GM18861 (cell line): ENCODE results near the gene ETV6.
"Not testable (repeated sequence)": the region's sequence is repeated elsewhere in the genome, so short reads cannot be mapped to it uniquely, and the experiment has no call there.

Source experiments
- ATAC-seq: cut with Tn5 transposase; IDR thresholded peaks from one replicate; pipeline ENCODE4 v1.9.1; 2021; ENCODE audit not compliant: unreplicated experiment

Gene ETV6

DNA sequence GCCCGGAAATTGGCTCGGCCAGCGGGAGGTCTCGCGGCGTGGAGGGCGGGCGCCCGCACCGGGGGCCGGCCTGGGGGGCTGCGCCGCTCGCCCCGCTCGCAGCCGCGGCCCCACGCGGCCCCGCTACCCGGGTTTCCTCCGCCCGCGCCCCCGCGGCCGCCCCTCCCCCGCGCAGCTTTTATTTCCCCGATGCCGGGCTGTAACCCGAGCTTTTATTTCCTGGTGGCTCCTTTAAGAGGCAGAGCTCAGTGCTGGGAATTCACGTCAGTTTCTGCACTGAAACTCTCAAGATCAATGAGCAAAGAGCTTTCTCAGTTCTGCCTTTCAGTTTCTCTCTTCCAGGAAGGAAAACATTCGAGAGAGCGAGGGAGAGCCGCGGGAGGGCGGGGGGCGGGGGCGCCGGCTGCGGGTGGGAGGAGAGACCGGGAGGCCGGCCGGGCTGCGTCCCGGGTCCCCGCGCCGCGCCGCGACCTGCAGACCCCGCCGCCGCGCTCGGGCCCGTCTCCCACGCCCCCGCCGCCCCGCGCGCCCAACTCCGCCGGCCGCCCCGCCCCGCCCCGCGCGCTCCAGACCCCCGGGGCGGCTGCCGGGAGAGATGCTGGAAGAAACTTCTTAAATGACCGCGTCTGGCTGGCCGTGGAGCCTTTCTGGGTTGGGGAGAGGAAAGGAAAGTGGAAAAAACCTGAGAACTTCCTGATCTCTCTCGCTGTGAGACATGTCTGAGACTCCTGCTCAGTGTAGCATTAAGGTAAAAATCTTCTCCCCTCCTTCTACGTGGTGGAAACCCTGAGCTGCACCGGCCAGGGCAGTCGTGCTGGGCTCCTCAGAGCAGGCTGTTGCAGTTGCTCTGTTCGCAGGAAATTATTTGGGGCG, at the start of gene ETV6:
ETV6 (plus strand) TSS at position 262 of the 873 bp plus-strand sequence; CDS start at position 716, 454 bp downstream.
- ATAC-seq, result peak; percentile 37

DNA sequence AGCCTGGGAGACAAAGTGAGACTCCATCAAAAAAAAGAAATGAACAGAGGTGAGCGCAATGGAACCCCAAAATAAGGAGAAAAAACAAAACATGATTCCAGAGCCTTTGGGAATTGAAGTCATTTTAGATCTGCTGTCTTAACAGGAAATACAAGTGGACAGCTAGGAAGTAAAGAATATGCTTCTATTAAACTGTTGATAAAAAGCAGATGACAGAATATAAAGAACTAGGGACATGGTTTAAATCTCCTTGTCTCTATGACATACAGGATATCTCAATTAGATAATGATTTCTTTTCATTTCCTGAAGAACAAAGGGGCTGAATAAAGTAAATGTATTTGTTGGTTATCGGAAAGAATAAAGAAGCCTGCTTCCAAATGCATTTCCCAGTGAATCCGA, 49.3 kb upstream of the ETV6 start:
- no peak for ATAC-seq

DNA sequence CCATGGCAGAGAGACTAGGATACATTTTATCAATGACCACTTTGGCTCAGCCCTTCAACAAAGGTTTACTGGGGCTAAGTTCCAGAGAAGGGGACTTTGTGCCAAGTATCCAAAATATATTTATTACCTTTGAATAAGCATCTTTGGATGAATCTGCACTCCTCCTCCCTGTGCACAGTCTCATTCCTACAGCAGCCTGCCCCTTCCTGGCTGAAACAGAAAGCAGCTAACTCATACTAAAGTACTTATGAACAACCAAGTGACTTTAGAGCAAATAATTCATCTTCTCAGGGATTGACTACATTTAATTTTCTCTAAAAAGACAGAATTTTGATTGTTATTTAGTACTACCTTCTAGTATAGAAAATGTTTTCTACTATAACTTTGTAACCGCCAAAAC, 47.8 kb upstream of the ETV6 start:
- ATAC-seq, result no peak

DNA sequence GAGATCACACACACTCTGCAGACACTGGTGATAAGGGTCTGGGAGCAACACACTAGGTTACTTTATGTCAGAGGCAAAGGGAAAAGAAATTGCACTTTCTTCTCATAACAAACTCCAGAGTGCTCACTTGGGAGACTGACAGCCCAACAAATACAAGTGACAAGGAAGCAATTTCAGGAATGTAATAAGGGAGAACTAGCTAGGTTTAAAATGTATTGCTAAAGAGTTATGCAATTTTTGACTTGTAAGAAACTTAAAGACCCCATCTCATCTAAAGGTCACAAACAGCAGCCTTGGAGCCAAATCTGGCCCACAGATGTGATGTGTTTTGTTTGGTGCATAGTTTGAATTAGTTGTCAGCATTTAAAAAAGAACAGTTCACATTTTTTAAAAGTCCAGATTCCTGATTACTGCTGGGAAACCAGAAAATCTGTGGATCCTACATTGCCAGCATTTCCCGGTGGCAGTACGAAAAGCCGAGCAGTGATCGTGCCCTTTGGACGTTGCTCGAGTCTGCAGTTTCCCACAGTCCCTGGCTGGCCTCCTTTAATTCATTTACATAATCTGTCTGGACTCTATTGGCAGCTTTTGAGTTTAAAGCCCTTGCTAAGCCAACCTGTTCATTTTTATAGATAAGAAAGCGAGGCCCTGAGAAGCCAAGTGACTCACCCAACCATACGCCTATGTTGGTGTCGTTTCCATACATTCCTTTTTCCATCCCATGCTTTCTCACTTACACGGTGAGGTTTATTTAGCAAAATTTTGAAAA, 42.0 kb upstream of the ETV6 start:
- ATAC-seq, result no peak

DNA sequence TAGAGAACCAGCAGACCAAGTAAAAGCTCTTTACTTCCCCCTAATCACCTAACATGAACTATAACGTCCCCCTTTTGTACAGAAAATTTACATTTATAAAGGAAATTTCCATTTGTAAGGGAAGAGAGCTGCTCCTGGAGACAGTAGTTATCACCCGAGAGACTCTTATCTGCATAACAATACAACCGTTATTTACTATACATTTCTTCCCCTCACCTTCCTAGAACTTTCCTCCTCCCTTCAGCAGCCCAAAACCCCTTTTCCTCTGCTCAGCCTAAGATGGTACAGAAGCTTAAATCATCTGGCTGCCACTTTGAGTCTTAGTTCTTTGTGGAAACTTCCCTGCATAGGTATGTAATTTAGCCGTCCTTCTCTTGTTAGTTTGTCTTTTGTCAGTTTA, 40.4 kb upstream of the ETV6 start:
- ATAC-seq, result no peak

DNA sequence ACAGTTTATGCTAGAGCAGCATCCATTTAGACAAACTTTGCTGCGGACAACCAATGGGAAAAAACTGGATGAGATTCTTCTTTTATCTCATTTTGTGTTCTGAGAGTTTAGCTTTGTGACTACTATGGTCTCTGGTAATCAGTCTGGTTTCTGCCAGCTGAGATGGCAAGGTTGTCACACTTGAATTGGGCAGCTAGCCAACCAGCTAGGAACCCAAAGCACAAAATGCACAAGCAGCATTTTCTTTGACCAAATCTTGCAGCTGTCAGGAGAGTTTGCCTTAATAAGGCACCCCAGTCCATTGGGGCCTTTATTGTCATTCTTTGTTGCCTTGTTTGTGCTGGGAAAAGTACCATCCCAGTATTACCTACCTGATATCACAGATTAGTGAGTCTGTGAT, 34.0 kb upstream of the ETV6 start:
- no peak for ATAC-seq

DNA sequence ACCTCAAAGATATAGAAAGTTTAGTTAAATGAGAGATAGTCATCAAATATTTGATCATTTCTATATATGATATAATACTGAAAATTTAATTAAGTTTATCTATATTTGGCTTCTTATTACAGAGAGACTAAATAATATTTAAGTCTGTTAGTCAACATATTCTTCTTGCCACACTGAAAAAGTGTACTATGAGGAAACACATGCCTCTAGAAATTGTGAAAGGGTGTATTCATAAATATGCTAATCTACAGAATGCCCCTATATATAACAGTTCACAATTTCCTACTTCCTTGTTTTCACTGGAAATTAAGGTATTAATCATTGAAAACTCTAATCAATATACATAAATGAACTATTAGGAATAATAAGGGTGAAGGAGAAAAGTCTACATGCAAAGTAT, 31.4 kb upstream of the ETV6 start:
- ATAC-seq, result no peak

DNA sequence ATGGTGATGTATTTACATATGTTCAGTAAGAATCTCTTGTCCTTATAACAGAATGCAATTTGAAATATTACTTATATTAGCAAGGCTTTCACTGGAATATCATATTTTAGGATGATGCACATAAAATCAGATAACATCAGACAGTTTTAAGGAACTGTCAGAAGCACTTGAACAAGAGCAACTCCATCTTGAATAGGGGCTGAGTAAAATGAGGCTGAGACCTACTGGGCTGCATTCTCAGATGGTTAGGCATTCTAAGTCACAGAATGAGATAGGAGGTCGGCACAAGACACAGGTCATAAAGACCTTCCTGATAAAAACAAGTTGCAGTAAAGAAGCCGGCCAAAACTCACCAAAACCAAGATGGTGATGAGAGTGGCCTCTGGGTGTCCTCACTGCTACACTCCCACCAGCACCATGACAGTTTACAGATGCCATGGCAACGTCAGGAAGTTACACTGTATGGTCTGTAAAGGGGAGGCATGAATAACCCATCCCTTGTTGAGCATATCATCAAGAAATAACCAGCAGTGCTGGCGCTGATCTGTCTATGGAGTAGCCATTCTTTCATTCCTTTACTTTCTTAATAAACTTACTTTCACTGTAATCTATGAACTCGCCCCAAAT, 27.6 kb upstream of the ETV6 start:
- ATAC-seq, result no peak

DNA sequence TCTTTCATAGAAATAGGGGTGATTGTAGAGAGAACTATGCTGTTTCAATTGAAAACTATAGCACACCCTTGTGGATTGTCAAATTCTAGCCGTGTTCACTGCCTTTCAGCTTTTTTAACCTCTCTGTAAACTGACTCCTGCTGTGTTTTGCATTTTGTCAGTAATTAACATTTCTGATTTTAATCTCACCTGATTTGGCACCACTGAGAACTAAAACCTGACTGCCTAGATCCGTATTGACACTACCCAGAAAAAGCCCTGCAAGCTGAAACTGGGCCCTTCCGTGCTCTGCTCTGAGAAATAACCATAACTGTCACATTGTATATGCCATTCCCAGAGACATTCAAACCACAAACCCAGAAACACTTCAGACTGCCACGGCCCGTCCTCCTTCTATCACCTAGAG, 26.6 kb upstream of the ETV6 start:
- ATAC-seq, result peak; percentile 46

DNA sequence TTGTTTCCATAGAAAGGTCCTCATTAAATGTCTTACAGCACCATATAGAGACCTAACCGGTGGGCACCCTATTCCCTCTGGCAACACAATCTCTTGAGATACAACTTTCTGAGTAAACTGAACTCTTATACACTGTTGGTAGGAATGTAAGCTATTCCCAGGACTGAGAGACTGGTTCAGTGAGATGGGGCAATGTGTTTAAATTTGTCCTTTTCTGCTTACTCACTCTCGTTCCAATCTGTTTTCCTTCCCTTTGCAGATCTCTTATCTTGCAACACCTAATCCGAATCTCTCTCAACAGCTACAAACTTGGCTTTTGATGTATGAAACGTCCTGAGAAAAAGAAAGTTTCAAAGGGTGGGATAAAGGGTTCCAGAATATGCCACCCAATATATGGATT, 26.1 kb upstream of the ETV6 start:
- no peak for ATAC-seq

DNA sequence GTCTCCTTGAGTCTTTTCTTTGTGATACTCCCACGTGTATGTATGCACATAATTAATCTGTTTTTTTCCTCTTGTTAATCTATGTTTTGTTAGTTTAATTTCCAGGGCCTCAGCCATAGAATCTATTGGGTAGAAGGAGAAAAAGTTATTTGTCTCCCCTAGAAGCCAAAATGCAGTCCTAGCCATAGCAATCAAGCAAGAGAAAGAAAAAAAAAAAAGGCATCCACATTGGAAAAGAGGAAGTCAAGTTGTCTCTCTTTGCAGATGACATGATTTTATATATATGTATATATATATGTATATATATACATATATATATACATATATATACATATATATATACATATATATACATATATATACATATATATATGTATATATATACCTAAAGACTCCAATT, 25.4 kb upstream of the ETV6 start:
- ATAC-seq, result no peak

DNA sequence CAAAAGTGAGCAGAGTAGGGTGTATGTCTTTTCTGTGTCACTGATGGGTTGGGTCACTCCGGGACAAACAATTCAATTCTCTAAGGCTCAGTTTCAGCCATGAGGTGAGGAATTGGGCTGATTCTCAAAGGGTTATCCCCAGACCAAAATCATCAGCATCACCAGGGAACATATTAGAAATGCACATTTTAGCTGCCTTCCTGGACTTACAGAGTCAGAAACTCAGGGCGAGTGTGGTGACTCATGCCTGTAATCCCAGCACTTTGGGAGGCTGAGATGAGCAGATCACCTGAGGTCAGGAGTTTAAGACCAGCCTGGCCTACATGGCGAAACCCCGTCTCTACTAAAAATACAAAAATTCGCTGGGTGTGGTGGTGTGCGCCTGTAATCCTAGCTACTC, 21.8 kb upstream of the ETV6 start:
- not testable (repeated sequence) for ATAC-seq

DNA sequence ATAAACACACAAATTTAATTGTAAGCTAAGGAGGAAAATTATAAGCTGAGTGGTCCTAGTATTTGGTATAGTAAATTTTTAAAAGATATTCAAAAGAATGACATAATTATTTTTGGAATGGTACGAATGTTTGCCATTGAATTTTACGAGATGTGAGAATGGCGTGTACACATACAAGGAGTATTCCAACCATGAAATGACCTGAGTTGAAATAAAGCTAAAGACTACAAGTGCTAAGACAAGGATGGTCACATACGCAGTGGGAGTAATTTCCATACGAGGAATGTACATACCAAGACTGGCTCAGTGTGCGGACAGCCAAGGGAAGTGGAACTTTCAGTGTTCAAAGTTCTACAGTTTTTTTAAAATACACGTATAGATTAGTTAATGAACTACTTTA, 21.1 kb upstream of the ETV6 start:
- no peak for ATAC-seq

DNA sequence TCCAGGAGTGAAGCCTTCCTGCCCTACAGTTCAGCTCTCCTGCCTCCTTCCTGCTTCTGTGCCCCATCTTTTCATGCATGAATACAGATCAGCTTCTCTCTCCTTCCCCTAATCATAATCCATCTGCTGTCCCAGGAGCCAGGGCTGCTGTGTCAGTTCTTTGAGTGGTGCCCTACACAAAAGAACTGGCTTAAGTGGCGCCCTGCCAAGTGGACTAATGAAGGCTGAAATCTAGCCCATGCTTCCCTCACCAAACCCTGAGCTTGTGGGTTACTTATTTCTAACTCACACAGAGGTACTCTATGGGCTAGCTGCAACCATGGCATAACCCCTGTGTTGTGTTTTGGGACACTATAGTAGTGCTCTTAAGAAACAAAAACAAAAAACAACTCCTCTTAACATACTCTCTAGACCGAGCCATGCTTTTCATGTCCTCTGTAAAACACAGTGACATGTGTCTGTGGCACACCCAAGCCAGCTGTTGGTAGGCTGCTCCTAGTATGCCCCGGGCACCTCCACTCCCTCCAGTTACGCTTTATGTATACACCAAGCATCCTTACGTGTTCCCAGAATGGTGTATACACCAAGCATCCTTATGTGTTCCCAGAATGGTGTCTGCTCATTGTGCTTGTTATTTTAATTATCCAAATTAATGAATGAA, 19.3 kb upstream of the ETV6 start:
- ATAC-seq, result no peak

DNA sequence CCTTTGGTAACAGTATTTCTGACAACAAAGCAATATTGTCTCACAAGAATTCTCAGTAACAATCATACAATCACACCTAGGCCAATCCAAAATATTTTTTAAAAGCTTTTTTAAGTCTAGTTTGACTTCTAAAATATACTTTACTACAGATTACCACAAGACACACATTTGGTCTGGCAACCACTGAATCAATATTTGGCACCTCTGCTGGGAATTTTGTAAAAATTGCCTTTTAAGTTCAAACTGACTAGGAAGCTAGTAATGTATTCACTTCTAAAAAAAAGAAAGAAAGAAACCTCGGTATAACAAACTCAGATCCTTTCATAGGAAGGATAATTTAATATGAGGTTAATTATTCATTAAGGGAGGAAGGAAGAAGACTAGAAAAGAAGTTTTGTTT, 18.2 kb upstream of the ETV6 start:
- ATAC-seq, result no peak

DNA sequence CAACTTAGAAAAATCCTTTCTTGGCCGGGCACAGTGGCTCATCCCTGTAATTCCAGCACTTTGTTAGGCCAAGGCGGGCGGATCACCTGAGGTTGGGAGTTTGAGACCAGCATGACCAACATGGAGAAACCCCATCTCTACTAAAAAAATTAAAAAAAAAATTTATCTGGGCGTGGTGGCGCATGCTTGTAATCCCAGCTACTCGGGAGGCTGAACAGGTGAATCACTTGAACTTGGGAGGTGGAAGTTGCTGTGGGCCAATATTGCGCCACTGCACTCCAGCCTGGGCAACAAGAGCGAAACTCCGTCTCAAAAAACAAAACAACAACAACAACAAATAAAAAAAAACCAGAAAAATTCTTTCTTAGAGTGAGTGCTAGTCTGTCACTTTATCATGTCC, 17.6 kb upstream of the ETV6 start:
- ATAC-seq, result not testable (repeated sequence)

DNA sequence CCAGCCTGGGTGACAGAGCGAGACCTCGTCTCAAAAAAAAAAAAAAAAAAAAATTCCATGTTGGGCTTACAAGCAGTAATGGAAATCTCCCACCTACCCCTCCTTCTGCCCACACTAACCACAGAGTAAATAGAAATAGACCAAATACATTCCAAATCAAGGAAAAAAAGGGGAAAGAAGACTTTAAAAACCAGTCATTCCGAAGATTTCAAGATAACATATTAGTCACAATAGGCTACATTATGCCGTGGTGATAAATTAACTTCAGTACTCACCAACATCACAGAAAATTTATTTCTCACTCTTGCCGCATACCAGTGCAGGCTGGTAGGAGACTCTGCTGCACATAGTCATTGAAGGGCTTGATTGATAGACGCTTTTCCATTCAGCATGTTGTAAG, 15.5 kb upstream of the ETV6 start:
- no peak for ATAC-seq

DNA sequence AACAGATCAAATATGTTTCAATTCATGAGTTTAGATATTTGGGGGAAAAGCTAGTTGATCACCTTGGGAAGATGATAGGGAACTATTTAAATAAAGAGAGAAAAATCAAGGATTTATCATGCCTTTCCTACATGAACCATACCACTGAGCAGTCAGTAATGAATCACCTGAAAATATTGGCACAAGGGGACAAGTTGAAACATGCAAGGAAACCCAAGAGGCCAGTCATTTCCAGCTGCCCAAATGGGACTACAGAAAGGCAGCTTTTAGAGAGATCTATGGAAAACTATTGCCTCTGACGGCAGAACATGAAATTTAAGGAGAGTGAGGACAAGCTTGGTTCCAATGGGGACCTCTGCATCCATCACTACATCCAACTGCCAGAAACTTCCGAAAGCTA, 14.1 kb upstream of the ETV6 start:
- ATAC-seq, result no peak

DNA sequence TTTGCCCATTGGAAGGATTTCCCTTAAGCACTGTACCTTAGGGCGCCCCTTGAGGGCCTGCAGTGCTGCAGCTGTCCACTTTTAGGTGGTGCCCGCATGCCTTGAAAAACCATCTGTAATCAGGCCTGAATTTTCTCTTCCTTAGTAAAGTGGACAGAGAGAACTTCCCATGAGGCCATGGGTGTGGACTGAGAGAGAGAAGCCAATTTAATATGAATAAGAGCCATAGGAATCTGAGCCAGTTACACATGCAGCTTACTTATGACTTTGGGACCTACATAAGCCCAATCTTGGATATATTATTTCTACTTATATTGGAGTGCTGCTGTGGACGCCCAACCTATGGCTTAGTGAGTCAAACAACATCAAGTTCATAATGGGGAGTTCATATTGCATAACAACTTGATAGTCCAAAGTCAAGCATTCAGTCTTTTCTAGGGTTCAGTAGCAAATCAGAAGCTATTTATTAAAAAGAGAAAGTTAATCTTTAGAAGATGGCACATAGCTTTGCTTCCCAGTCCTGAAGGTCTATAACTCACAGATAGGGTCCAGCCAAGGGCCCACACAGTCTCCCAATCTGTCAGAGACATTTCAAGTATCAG, 11.1 kb upstream of the ETV6 start:
- no peak for ATAC-seq

DNA sequence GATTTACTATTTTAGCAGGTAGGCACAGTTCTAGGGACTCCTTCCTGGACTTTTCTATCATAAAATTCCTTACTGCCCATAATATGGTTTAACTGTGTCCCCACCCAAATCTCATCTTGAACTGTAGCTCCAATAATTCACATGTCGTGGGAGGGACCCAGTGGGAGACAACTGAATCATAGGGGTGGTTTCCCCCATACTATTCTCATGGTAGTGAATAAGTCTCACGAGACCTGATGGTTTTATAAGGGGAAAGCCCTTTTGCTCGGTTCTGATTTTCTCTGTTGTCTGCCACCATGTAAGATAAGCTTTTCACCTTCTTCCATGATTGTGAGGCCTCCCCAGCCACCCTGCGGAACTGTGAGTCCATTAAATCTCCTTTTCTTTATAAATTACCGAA, 10.0 kb upstream of the ETV6 start:
- no peak for ATAC-seq

DNA sequence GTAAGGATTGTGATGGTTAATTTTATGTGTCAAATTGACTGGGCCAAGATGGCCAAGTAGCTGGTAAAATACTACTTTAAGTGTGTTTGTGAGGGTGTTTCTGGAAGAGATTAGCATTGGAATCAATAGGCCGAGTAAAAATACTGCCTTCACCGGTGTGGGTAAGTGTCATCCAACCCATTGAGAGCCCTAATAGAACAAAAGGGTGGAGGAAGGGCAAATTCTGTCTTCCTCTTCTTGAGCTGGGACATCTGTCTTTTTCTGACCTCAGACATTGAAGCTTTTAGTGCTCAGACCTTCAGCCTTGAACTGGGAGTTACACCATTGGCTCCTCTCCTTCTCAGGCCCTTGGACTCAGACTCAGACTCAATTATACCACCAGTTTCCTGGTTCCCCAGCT, 8.0 kb upstream of the ETV6 start:
- ATAC-seq, result no peak
